GM18520 (cell line): ENCODE data around the gene CEP44.
A peak's percentile ranks its signal among the peaks of the same experiment; 100 is the strongest.
"Not testable (repeated sequence)": the region's sequence is repeated elsewhere in the genome, so short reads cannot be mapped to it uniquely, and the experiment has no call there.

Source experiments
- ATAC-seq: cut with Tn5 transposase; IDR thresholded peaks from one replicate; pipeline ENCODE4 v1.9.1; 2021; ENCODE audit not compliant: unreplicated experiment

The CEP44 gene

GRCh38 chr4:174278467-174278866 lies 5.2 kb upstream of the CEP44 start:
- ATAC-seq, result no peak

- no peak for ATAC-seq
Measured at GRCh38 chr4:174279433-174280155, 4.1 kb upstream of the CEP44 start.

GRCh38 chr4:174281182-174281737 lies 2.5 kb upstream of the CEP44 start:
- ATAC-seq, result no peak

GRCh38 chr4:174281901-174282300 lies 1.8 kb upstream of the CEP44 start:
- ATAC-seq, result no peak

- ATAC-seq, result peak; percentile 100
Measured at GRCh38 chr4:174282836-174283506, 740 bp upstream of the CEP44 start.

GRCh38 chr4:174284487-174284886 lies 776 bp downstream of the CEP44 start:
- ATAC-seq, result no peak

- ATAC-seq, result no peak
Measured at GRCh38 chr4:174286870-174287269, 3.2 kb downstream of the CEP44 start.

GRCh38 chr4:174292473-174292872 lies 8.8 kb downstream of the CEP44 start:
- ATAC-seq, result no peak

- ATAC-seq, result not testable (repeated sequence)
Measured at GRCh38 chr4:174294641-174295040, 10.9 kb downstream of the CEP44 start.

- ATAC-seq, result not testable (repeated sequence)
Measured at GRCh38 chr4:174295142-174295541, 11.4 kb downstream of the CEP44 start.

- ATAC-seq, result no peak
Measured at GRCh38 chr4:174303687-174304086, 20.0 kb downstream of the CEP44 start.

- ATAC-seq, result no peak
Measured at GRCh38 chr4:174304664-174305063, 21.0 kb downstream of the CEP44 start.

- no peak for ATAC-seq
Measured at GRCh38 chr4:174305961-174306360, 22.2 kb downstream of the CEP44 start.

- no peak for ATAC-seq
Measured at GRCh38 chr4:174307694-174308093, 24.0 kb downstream of the CEP44 start.

- ATAC-seq, result no peak
Measured at GRCh38 chr4:174312993-174313392, 29.3 kb downstream of the CEP44 start.

- no peak for ATAC-seq
Measured at GRCh38 chr4:174314274-174314673, 30.6 kb downstream of the CEP44 start.

- ATAC-seq, result no peak
Measured at GRCh38 chr4:174314770-174315169, 31.1 kb downstream of the CEP44 start.

- ATAC-seq, result no peak
Measured at GRCh38 chr4:174316546-174316945, 32.8 kb downstream of the CEP44 start.

- ATAC-seq, result no peak
Measured at GRCh38 chr4:174316954-174317353, 33.2 kb downstream of the CEP44 start.

- no peak for ATAC-seq
Measured at GRCh38 chr4:174317531-174317930, 33.8 kb downstream of the CEP44 start.

- no peak for ATAC-seq
Measured at GRCh38 chr4:174318829-174319764, 35.4 kb downstream of the CEP44 start.
